Activated CD8-positive, alpha-beta memory T cell treated with anti-CD3 and anti-CD28 coated beads for 48 hours (primary cell): ENCODE data around the gene P4HA3.

ENCODE experiments used
- DNase-seq, 3 experiments: peaks; one replicate each; pipeline ENCODE4 v3.0.0-alpha.2; 2020; ENCODE audit warnings: low read depth in 2 of 3, low spot score in 2 of 3

The P4HA3 gene

DNA sequence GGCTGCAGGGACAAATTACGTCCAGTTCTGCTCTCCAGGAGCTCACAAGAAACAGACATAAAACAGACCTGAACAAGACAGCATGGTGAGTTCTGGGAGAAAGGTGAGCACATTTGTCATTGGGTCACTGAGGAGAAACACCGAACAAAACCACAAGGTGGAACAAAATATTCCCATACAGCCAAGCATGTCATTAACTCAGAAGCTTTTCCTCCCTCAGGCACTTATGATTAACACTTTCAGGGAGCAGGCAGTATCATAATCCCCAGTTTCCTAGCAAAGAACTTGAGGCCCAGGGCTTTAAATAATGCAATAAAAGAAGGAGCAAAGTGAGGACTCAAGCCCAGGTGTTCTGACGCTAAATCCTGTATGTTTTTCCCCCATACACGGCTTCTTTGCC, 43.0 kb downstream of the P4HA3 start:
- no peak for DNase-seq

- no peak for DNase-seq
Measured at GRCh38 chr11:74267014-74267413, 44.4 kb downstream of the P4HA3 start.

- no peak for DNase-seq
Measured at GRCh38 chr11:74265256-74265655, 46.2 kb downstream of the P4HA3 start.

DNA sequence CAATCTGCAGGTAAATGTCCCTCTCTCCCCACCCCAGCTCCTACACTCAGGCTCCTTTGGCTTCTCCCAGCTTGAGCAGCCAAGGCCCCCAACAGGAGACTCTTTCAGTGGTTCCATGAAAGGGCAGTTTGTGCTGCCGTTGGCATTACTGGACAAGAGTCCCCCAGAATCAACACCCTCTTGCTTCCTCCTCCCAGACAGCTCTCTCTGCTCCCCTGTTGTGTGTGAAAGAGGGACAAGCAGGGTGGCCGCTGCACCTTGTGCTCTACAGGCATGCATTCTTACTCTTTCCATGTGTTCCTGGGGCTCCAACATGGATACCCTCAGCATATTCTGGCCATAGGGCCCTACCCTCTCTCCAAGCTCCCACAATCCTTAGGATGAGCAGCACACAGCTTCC, 48.7 kb downstream of the P4HA3 start:
- no peak for DNase-seq

GRCh38 chr11:74257959-74258553, 53.4 kb downstream of the P4HA3 start:
- DNase-seq, result no peak

DNA sequence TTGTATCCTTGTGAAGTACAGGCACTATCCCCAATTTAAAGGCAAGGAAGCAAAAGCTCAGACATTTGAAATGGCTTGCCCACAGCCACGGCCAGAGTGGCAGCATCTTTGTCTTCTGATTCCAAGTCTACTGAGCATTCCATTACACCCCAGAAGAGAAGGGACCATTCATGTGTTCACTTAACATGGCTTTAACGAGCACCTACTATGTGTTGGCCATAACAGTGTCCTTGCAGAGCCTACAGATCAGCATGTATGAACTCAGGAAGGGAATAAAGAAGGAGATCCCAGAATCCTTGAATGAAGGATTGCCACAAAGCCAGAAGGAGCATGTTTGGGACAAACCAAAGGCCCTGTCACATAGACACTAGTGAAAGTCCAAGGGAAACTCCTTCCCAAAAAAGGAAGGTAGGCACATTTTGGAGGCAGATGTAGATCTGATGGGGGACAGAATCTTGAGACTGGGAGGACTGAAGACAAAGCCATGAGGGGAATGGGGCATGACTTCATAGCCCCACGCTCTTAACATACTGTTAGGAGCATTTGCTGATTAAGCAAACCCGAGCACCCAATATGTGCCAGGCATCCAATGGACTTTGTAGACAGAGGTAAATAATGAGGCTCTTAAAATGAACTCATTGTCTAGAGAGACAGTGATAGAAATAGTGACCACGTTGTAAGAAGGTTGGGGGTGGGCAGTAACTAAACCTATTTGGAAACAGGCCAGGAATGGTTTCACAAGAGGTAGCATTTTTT, 54.9 kb downstream of the P4HA3 start:
- no peak for DNase-seq

- peak in 1 of 3 experiments; percentile 23 for DNase-seq
Measured at GRCh38 chr11:74255741-74256375, 55.6 kb downstream of the P4HA3 start.

GRCh38 chr11:74253361-74253760, 58.1 kb downstream of the P4HA3 start:
- no peak for DNase-seq

DNA sequence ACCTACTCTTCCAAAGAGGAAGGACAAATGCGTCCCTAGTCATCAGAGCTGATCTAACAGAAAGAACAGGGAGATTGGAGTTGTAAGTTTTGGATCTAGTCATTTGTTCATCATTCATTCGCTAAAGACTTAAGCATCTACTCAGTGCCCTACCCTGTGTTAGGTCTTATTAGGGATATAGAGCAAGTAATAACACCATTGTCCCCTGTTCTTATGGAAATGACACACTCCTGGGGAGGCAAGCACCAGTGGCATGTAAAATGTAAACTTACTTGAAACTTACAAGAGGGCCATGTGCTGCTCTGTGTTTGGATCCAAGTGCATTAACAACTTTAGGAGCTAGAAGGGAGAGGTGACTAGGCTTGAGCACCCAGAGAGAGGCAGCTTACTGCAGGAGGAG, 61.9 kb downstream of the P4HA3 start:
- DNase-seq, result no peak

DNA sequence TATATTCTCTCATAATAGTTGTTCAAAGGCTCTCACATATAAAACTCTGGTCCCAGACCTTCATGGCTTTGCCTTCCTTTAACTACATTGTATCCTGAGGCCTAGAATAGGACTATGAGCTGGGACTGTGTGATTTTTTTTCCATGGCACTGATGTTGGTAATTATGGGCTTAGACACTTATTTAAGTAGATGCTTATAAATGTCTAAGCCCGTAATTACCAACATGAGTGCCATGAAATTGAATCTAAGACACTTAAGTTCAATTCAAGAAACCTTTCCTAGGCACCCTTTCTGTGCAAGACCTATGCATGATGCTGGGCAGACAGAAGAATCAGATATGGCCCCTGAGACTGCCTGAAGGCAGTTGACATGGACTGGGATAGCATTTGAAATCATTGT, 63.0 kb downstream of the P4HA3 start:
- DNase-seq, result no peak

DNA sequence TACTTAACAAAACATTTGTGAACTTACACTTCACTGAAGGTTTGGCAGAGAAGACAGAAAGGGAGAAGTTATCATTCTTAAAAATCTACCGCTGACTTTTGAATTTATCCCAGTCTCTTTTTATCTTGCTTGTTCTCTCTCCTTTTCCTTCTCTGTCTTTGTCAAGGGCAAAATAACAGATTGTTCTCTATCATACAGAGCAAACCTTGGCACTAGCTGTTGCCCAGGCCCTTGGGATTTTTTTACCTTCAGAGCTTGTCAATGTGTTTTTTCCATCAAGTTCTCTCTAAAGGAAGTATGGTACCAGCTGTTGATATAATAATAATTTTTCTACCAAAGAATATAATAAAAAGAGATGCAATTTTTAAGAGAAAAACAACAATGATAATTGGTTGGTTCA, 73.2 kb downstream of the P4HA3 start:
- DNase-seq, result no peak

GRCh38 chr11:74237541-74237940, 73.9 kb downstream of the P4HA3 start:
- DNase-seq, result no peak

DNA sequence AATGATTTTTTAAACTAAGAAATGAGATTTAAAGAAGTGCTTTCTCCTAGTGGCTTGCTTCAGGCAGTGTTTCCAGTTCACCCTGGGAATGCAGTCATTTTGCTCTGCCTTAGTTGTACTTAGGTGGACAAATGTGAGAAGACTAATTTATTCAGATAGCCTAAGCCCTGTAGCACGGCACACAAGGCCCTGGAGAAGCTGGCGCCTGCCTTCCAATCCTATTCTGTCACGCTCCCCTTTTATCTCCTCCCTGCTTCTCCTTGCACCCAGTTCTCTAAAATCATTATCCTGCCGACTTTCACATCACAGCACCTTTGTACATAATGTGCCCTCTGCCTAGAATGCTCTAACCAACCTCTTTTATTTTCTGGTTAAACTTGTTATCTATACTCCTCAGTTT, 76.3 kb downstream of the P4HA3 start:
- DNase-seq, result no peak

- DNase-seq, result no peak
Measured at GRCh38 chr11:74233683-74234082, 77.8 kb downstream of the P4HA3 start.

GRCh38 chr11:74232311-74232950, 79.0 kb downstream of the P4HA3 start:
- DNase-seq, result no peak

- no peak for DNase-seq
Measured at GRCh38 chr11:74226907-74227306, 84.5 kb downstream of the P4HA3 start.

DNA sequence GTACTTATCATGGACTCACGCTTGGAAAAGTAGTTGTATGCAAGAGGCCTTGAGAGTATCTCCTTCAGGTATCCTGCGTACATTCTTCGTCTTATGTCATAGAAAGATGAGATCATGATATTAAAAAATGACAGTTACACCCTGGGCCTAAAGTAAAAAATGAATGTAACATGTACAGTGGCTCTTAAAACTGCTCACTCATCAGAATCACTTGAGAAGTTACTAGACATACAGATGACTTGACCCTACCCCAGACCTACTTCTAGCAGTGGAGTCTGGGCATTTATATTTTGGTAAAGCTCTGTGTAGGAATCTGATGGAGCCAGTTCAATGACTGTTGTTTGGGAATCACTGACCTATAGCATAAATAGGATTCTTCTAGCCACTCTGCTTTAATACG, 85.9 kb downstream of the P4HA3 start:
- DNase-seq, result no peak

- DNase-seq, result no peak
Measured at GRCh38 chr11:74221816-74222215, 89.6 kb downstream of the P4HA3 start.

DNA sequence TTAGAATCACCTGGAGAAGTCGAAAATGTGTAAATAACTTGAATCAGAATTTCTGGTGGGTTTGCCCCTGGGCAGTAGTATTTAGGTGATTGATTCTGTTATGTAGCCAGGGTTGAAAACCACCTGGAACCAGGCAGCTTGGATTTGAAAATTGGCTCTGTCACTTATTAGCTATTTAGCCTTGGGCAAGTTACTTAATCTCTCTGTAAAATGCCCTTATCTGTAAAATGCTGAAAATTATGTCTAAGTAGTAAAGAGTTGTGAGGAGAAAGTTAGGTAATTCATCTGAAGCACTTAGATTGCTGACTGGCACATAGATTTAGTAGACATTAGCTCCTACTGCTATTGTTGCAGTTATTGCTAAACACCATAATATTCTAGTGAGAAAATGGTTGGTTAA, 91.1 kb downstream of the P4HA3 start:
- DNase-seq, result no peak
